GM10248 (cell line): ENCODE results near the gene E2F2.

Experiments
- CTCF ChIA-PET: fragments of 300-600 bp; sonication (Branson Sonifier 250); formaldehyde crosslinking; extraction: SDS; loops from one replicate; lab custom pipeline; 2021; ENCODE audit warnings: antibody characterized with exemption; lab: Yijun Ruan, JAX
- POLR2A ChIA-PET: fragments of 350-650 bp; sonication (Branson Sonifier 250); formaldehyde crosslinking; extraction: SDS; loops from one replicate; lab custom pipeline; 2020; ENCODE audit warnings: antibody characterized with exemption; lab: Yijun Ruan, JAX
- DNase-seq: peaks from one replicate; pipeline ENCODE4 v3.0.0; 2012; ENCODE audit errors: extremely low spot score
- TF ChIP-seq, protein P1 (sequence below): IDR thresholded peaks from 2 replicates; pipeline ENCODE4 v1.5.1; 2012; ENCODE audit warnings: mild to moderate bottlenecking, low read depth; ENCODE audit errors: extremely low read depth, missing control alignments, control extremely low read depth

Gene E2F2

DNA sequence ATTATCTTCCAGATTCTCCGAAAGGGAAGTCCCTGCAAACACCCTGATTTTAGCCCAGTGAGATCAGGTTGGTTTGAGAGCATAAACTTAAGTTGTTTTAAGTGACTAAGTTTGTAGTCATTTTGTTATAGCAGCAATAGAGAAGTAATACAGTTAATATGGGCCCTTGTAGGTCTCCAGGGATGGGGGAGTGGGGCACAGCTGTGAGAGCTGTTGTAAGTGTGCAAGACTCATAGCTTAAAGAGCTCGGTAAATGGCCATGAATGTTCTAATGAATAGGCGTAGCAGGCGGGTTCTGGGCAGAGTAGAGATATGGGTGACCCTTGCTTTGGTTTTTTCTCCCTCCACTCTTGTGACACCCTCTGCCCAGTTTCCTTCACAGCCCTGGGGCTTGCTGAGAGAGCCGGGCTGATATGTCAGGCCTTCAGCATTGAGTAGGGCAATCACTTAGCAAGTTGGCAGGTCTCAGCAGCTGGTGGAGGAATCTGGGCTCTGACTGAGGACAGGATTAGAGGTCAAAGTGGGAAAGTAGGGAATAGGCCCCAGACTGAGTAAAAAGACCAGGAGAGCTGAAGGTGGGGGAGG lies 44.3 kb upstream of the E2F2 start:
- ChIA-PET POLR2A (interaction anchor here (2.0 kb wide), 1 partner anchor 16 kb away, joined by 9 read pairs; the partner anchor contains the start of gene ID3), CTCF (interaction anchor here (0.6 to 5.1 kb wide), 14 partner anchors 8 to 62 kb away, joined by 3 to 29 read pairs (median 6); no protein-coding TSS in a partner anchor)
- TF ChIP-seq, protein P1, sequence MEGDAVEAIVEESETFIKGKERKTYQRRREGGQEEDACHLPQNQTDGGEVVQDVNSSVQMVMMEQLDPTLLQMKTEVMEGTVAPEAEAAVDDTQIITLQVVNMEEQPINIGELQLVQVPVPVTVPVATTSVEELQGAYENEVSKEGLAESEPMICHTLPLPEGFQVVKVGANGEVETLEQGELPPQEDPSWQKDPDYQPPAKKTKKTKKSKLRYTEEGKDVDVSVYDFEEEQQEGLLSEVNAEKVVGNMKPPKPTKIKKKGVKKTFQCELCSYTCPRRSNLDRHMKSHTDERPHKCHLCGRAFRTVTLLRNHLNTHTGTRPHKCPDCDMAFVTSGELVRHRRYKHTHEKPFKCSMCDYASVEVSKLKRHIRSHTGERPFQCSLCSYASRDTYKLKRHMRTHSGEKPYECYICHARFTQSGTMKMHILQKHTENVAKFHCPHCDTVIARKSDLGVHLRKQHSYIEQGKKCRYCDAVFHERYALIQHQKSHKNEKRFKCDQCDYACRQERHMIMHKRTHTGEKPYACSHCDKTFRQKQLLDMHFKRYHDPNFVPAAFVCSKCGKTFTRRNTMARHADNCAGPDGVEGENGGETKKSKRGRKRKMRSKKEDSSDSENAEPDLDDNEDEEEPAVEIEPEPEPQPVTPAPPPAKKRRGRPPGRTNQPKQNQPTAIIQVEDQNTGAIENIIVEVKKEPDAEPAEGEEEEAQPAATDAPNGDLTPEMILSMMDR, result no peak
- no peak for DNase-seq

DNA sequence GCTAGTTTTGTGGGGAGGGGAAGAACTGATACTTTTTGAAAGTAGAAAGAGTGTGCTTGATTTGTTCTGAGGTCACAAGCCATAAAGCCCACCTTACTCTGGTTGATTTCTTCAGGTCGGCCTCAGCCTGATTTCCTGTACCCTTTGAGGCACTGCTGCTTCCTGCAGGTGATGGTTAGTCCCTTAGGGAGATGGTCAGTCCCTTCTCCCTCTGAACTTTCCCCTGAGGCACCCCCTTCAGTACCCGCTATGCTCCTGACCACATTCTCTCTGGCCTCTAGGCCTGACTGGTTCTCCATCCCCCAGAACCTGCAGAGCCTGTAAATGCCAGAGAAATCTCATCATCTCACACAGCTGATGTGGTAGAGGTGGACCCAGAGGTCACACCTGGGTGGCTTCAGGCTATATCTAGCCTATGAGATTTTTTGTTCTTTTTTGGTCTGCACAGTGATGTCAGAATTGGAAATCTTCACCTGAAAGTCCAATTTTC lies 43.3 kb upstream of the E2F2 start:
- no peak for DNase-seq
- ChIA-PET CTCF (interaction anchor here (1.4 to 5.1 kb wide), 6 partner anchors 10 to 63 kb away, joined by 3 to 26 read pairs (median 6); no protein-coding TSS in a partner anchor), POLR2A (interaction anchor here (2.0 kb wide), 1 partner anchor 15 kb away, joined by 9 read pairs; the partner anchor contains the start of gene ID3)
- TF ChIP-seq, protein P1, result no peak

DNA sequence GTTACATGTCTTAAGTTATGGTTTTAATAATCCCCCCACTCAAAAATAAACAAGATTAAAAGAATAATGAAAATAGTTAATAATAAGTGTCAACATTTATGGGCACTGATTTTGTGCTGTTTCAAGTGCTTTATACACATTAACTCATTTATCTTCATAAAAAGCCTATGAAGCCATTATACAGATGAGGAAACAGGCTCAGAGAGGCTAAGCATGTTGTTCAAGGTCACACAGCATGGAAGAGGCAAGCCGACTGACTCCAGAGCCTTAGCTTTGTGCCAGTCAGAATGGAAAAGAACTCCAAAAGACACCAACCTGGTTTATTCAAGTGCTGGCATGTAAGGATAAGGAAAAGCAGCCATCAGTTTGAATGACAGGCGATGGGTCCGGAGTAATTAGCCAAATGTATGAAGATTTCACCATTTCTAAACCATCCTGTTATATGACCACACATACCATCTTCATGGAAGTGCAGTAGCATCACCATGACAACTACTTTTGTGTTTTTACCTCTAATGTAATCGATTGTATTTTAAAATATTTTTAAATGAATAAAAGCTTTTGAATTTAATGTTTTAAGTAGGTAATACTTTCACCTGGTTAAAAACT lies 42.6 kb upstream of the E2F2 start:
- ChIA-PET POLR2A (no interaction called here), CTCF (interaction anchor here (1.0 to 5.1 kb wide), 7 partner anchors 9 to 63 kb away, joined by 3 to 26 read pairs (median 6); no protein-coding TSS in a partner anchor)
- no peak for DNase-seq

DNA sequence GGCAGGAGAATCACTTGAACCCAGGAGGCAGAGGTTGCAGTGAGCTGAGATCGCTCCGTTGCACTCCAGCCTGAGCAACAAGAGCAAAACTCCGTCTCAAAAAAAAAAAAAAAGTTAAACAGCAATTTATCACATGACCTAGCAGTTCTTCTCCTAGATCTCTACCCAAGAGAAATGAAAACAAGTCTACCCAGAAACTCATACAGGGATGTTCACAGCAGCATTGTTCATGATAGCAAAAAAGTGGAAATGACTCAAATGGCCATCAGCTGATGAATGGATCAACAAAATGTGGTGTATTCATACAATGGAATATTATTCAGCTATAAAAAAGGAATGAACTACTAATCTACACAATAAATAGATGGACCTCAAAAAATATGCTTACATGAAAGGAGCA lies 40.4 kb upstream of the E2F2 start:
- ChIA-PET CTCF (interaction anchor here (0.7 to 1.2 kb wide), 3 partner anchors 10 to 174 kb away, joined by 3 to 4 read pairs (median 3); no protein-coding TSS in a partner anchor), POLR2A (no interaction called here)
- no peak for DNase-seq
- TF ChIP-seq, protein P1, result no peak

More for the DNA sequence above, 42.6 kb upstream of the E2F2 start:
- TF ChIP-seq, protein P1, result no peak

DNA sequence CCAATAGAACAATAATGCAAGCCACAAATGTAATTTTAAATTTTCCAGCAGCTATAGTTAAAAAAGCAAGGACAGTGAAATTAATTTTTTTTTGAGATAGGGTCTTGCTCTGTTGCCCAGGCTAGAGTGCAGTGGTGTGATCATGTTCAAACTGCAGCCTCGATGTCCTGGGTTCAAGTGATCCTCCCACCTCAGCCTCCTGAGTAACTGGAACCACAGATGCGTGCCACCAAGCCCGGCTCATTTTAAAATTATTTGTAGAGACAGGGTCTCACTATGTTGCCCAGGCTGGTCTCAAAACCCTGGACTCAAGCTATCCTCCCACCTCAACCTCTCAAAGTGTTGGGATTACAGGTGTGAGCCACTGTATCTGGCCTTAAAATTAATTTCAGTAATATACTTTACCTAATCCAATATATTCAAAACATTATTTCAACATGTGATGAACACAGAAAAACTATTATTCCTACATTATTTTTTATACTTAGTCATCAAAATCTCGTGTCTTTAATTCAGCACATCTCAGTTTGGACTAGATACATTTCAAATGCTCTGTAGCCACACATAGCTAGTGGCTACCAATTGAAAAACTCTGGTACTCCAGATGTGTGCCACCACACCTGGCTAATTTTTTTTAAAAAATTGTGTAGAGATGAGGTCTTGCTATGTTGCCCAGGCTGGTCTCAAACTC lies 39.1 kb upstream of the E2F2 start:
- POLR2A ChIA-PET, result interaction anchor here (0.6 kb wide), 1 partner anchor 16 kb away, joined by 5 read pairs; no protein-coding TSS in a partner anchor
- DNase-seq, result no peak
- TF ChIP-seq, protein P1, result no peak
- CTCF ChIA-PET, result interaction anchor here (1.2 to 6.3 kb wide), 5 partner anchors 11 to 122 kb away, joined by 3 to 32 read pairs (median 3); partner anchors contain the start of gene RPL11
